Keratinocyte (primary cell): ENCODE data around the gene AFF2. TPM values are rescaled to one million over a fixed set of nuclear protein-coding genes. Genes with fewer than 3 reads are reported as not detected.

ENCODE experiments used
- DNase-seq: peaks from one replicate; pipeline ENCODE4 v3.0.0-alpha.2; 2011; ENCODE audit warnings: low read depth, missing footprints, low spot score
- FAIRE-seq: peaks from 2 replicates; lab custom pipeline; 2011; peaks lifted over from hg19 to GRCh38; lab: Jason Lieb, UNC
- H2AFZ ChIP-seq: 2 replicates; pipeline ENCODE4 v1.6.0; 2012; ENCODE audit warnings: low read length, control low read depth, inconsistent platforms; ENCODE audit not compliant: control insufficient read depth
- H3K27ac ChIP-seq: 2 replicates; pipeline ENCODE4 v1.5.1; 2011; ENCODE audit warnings: low read length; ENCODE audit not compliant: control insufficient read depth, insufficient read depth
- H3K27me3 ChIP-seq: 3 replicates; pipeline ENCODE4 v1.6.0; 2011; ENCODE audit warnings: low read length; ENCODE audit not compliant: control insufficient read depth, insufficient read depth; ENCODE audit errors: extremely low read depth
- H3K36me3 ChIP-seq, 2 experiments: 2 replicates in 1 of 2; 3 replicates in 1 of 2; pipeline ENCODE4 v1.5.1; 2011; ENCODE audit warnings: low read length in 2 of 2, mild to moderate bottlenecking in 1 of 2; ENCODE audit not compliant: control insufficient read depth in 2 of 2, insufficient read depth in 2 of 2; ENCODE audit errors: extremely low read depth in 1 of 2
- H3K4me1 ChIP-seq: 3 replicates; pipeline ENCODE4 v1.5.1; 2011; ENCODE audit warnings: low read length; ENCODE audit not compliant: control insufficient read depth, insufficient read depth; ENCODE audit errors: extremely low read depth
- H3K4me2 ChIP-seq: 3 replicates; pipeline ENCODE4 v1.6.0; 2011; ENCODE audit warnings: low read depth, low read length; ENCODE audit not compliant: control insufficient read depth, insufficient read depth; ENCODE audit errors: extremely low read depth
- H3K4me3 ChIP-seq, 3 experiments: fragments of 200-600 bp in 1 of 3; sonication (generic) in 1 of 3; 2 replicates in 2 of 3; 3 replicates in 1 of 3; pipeline ENCODE4 v1.5.1; 2011 to 2016; ENCODE audit warnings: low read length in 3 of 3, mild to moderate bottlenecking in 3 of 3, control low read depth in 2 of 3, inconsistent platforms in 1 of 3, low read depth in 1 of 3, mixed read lengths in 1 of 3, mixed run types in 1 of 3, moderate library complexity in 1 of 3; ENCODE audit not compliant: control insufficient read depth in 2 of 3, insufficient read depth in 2 of 3; ENCODE audit errors: extremely low read depth in 1 of 3
- H3K79me2 ChIP-seq: 2 replicates; pipeline ENCODE4 v1.6.0; 2012; ENCODE audit warnings: low read length; ENCODE audit not compliant: control insufficient read depth, insufficient read depth
- H3K9ac ChIP-seq: 3 replicates; pipeline ENCODE4 v1.6.0; 2011; ENCODE audit warnings: low read length; ENCODE audit not compliant: control insufficient read depth, insufficient read depth; ENCODE audit errors: extremely low read depth
- H3K9me1 ChIP-seq: 3 replicates; pipeline ENCODE4 v1.6.0; 2011; ENCODE audit warnings: low read length; ENCODE audit not compliant: control insufficient read depth, insufficient read depth; ENCODE audit errors: extremely low read depth
- H3K9me3 ChIP-seq: 2 replicates; pipeline ENCODE4 v1.5.1; 2012; ENCODE audit warnings: low read depth, low read length; ENCODE audit not compliant: control insufficient read depth
- H4K20me1 ChIP-seq: 3 replicates; pipeline ENCODE4 v1.6.0; 2011; ENCODE audit warnings: low read length; ENCODE audit not compliant: control insufficient read depth, insufficient read depth; ENCODE audit errors: extremely low read depth
- CTCF ChIP-seq, 3 experiments: IDR thresholded peaks in 1 of 3; conservative IDR thresholded peaks in 1 of 3; optimal IDR thresholded peaks in 1 of 3; 2 replicates in 2 of 3; 3 replicates in 1 of 3; pipeline versions ENCODE3 to v1.5.1; 2011; ENCODE audit warnings: low read length in 3 of 3, mild to moderate bottlenecking in 3 of 3, moderate library complexity in 2 of 3, control low read depth in 1 of 3, inconsistent platforms in 1 of 3; ENCODE audit not compliant: insufficient read depth in 2 of 3; ENCODE audit errors: extremely low read depth in 1 of 3
- EZH2 ChIP-seq: IDR thresholded peaks from one replicate; pipeline ENCODE4 v1.6.1; 2012; ENCODE audit warnings: inconsistent platforms, mild to moderate bottlenecking, low read length, moderate library complexity
- dilution Hi-C: fragments of 300-500 bp; cut with MboI; formaldehyde crosslinking; loops from one replicate; pipeline ENCODE4 v1.7.0; 2020; ENCODE audit warnings: low sequenced_read_pairs; ENCODE audit not compliant: extremely low pct_ligation_motif_present
- polyA plus RNA-seq, 5 experiments: library from polyadenylated mRNA; depleted of rRNA in 3 of 5; stranded (reverse) in 3 of 5; stranded (forward) in 1 of 5; unstranded in 1 of 5; fragments of >200 nt; gene quantifications; 1 replicate in 1 of 5; 2 replicates in 3 of 5; 3 replicates in 1 of 5; pipeline versions ENCODE4 v1.2.1 to v1.2.3, GENCODE V29; 2011 to 2012; ENCODE audit warnings: missing spikeins in 2 of 5, low read depth in 1 of 5, low replicate concordance in 1 of 5

The AFF2 gene
- polyA plus RNA-seq, 1 donor (not counting 4 experiments of a cell fraction or from before 2014, with no cell fraction given): 0.01 TPM

DNA sequence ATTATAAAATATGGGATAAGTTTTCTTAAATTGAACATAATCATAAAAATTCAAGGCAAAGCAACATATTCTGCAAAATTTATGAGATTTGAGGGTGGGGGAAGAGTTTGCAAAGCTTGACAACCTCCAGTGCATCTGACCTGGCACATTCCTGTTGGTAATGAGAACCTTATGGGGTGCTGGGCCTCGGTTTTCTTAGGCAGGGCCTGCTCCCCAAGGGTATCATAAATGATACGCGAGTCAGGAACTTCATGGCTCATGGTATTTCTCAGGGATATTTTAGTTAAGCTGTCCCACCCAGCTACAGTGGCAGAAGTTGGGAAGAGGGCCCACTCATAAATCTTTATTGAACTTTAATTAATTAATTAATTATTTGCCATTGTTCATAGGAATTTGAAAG, 13.2 kb downstream of the AFF2 start:
- no peaks in the 10 kb centered on the region for H3K79me2 ChIP-seq
- H3K9ac ChIP-seq: no peak overlapping the region
- H3K27me3 ChIP-seq: no peaks in the 10 kb centered on the region
- no peaks in the 10 kb centered on the region for H3K9me1 ChIP-seq
- H3K4me1 ChIP-seq: no peaks in the 10 kb centered on the region
- H3K36me3 ChIP-seq: no peaks in the 10 kb centered on the region
- H3K4me2 ChIP-seq: no peak overlapping the region
- H3K4me3 ChIP-seq: no peak overlapping the region
- no peak overlapping the region for H2AFZ ChIP-seq
- DNase-seq: no peak
- TF ChIP-seq CTCF (optimal IDR thresholded peaks at IDR 0.05 in 1 of 3, IDR thresholded peaks at IDR 0.05 in 1 of 3, conservative IDR thresholded peaks at IDR 0.05 in 1 of 3; ENCODE audit: extremely low read depth in 1 of 3, insufficient read depth in 2 of 3, low read length in 3 of 3) (no peak), EZH2 (no peak)
- H3K9me3 ChIP-seq: no peaks in the 10 kb centered on the region
- no peak overlapping the region for H3K27ac ChIP-seq
- dilution Hi-C loops: no loop called here
- FAIRE-seq: no peak
- no peaks in the 10 kb centered on the region for H4K20me1 ChIP-seq

GRCh38 chrX:148517176-148517575, 16.8 kb downstream of the AFF2 start:
- Histone ChIP-seq H3K4me1 (no peaks in the 10 kb centered on the region), H3K27ac (no peak overlapping the region), H3K4me2 (no peak overlapping the region), H4K20me1 (no peaks in the 10 kb centered on the region), H3K79me2 (no peaks in the 10 kb centered on the region), H2AFZ (no peak overlapping the region), H3K36me3 (no peaks in the 10 kb centered on the region), H3K9me3 (no peaks in the 10 kb centered on the region), H3K4me3 (no peak overlapping the region), H3K9me1 (no peaks in the 10 kb centered on the region), H3K27me3 (no peaks in the 10 kb centered on the region), H3K9ac (no peak overlapping the region)
- no peak for TF ChIP-seq CTCF (optimal IDR thresholded peaks at IDR 0.05 in 1 of 3, IDR thresholded peaks at IDR 0.05 in 1 of 3, conservative IDR thresholded peaks at IDR 0.05 in 1 of 3; ENCODE audit: extremely low read depth in 1 of 3, insufficient read depth in 2 of 3, low read length in 3 of 3)
- no peak for TF ChIP-seq EZH2
- dilution Hi-C loops: no loop called here
- FAIRE-seq (no peak), DNase-seq (no peak)
